WTC11 (cell line): ENCODE measurements around the gene MICU2.

Experiments
- AFF4 ChIP-seq: sonication (generic); formaldehyde crosslinking; IDR thresholded peaks from 2 replicates; pipeline ENCODE4 v1.8.1; 2023; ENCODE audit warnings: mild to moderate bottlenecking, missing genetic modification reagents, borderline replicate concordance
- CTCF ChIP-seq: fragments of 200-600 bp; IDR thresholded peaks from 2 replicates; pipeline ENCODE4 v1.8.0; 2022; ENCODE audit warnings: antibody characterized with exemption
- ZBTB43 ChIP-seq: sonication (generic); formaldehyde crosslinking; IDR thresholded peaks from 2 replicates; pipeline ENCODE4 v1.8.1; 2023; ENCODE audit warnings: mild to moderate bottlenecking, missing genetic modification reagents
- TF ChIP-seq, protein P1 (sequence below): sonication (generic); formaldehyde crosslinking; IDR thresholded peaks from 2 replicates; pipeline ENCODE4 v1.8.1; 2023; ENCODE audit warnings: mild to moderate bottlenecking, moderate library complexity, missing genetic modification reagents

- TF ChIP-seq CTCF = no peak
- TF ChIP-seq AFF4 (CRISPR knock-in tag) = no peak
- TF ChIP-seq ZBTB43 (CRISPR knock-in tag) = no peak
- TF ChIP-seq, protein P1, sequence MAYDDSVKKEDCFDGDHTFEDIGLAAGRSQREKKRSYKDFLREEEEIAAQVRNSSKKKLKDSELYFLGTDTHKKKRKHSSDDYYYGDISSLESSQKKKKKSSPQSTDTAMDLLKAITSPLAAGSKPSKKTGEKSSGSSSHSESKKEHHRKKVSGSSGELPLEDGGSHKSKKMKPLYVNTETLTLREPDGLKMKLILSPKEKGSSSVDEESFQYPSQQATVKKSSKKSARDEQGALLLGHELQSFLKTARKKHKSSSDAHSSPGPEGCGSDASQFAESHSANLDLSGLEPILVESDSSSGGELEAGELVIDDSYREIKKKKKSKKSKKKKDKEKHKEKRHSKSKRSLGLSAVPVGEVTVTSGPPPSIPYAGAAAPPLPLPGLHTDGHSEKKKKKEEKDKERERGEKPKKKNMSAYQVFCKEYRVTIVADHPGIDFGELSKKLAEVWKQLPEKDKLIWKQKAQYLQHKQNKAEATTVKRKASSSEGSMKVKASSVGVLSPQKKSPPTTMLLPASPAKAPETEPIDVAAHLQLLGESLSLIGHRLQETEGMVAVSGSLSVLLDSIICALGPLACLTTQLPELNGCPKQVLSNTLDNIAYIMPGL = no peak
Measured at GRCh38 chr13:21481359-21481758, 122.6 kb downstream of the MICU2 start.
